ENCODE measurements around the gene CAPRIN2.

Gene CAPRIN2

DNA sequence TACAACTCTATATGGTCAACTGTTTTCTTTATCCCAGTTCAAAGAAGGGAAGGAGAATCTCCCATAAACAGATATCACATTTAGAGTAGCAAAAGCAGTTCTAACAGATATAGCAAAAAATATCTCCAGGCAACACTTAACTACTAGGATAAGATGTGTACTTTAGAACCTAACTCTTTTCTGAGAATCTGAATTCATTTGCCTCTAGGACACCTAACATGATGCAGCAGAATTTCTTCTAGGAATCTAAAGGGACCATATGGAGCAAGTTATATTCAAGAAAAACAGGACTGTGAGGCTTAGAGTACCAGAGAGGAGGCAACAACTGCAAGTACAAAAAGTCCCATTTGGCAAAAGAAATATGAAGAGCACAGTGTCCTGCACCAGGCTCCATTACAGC lies 24.4 kb upstream of the CAPRIN2 start:
- intact Hi-C loops (cut with DNase I; ENCODE audit: low total_unique reads) = no loop called here
- no peak overlapping the region for H3K27ac ChIP-seq
- no peak overlapping the region for H3K4me3 ChIP-seq
- no peaks in the 10 kb centered on the region for H3K27me3 ChIP-seq
- TF ChIP-seq CTCF (IDR thresholded peaks at IDR 0.05) = no peak
- no peaks in the 10 kb centered on the region for H3K36me3 ChIP-seq
- DNase-seq = no peak
- H3K9me3 ChIP-seq = no peaks in the 10 kb centered on the region
- H3K4me1 ChIP-seq = no peaks in the 10 kb centered on the region

GRCh38 chr12:30774599-30774998 lies 19.8 kb upstream of the CAPRIN2 start:
- Histone ChIP-seq H3K9me3 (no peaks in the 10 kb centered on the region), H3K4me3 (no peak overlapping the region), H3K36me3 (no peaks in the 10 kb centered on the region), H3K27me3 (no peaks in the 10 kb centered on the region), H3K27ac (no peak overlapping the region), H3K4me1 (no peaks in the 10 kb centered on the region)
- TF ChIP-seq CTCF (IDR thresholded peaks at IDR 0.05) = no peak
- intact Hi-C loops (cut with DNase I; ENCODE audit: low total_unique reads) = no loop called here
- DNase-seq = no peak

DNA sequence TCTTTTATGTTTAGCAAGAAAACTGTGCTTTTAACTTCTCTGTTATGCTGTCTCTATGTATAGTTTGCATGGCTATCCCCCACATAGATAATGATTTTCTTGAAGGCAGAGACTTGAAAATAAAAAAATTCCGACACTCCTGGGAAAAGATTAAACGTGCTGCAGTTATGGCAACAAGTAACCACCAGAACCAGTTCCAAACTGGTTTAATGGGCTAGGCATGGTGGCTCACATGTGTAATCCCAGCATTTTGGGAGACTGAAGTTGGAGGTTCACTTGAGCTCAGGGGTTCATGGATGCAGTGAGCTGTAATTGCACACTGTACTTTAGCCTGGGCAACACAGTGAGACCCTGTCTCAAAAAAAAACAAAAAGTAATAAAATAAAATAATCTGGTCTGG lies 15.1 kb upstream of the CAPRIN2 start:
- Histone ChIP-seq H3K36me3 (no peaks in the 10 kb centered on the region), H3K27ac (no peak overlapping the region), H3K9me3 (no peaks in the 10 kb centered on the region), H3K27me3 (no peaks in the 10 kb centered on the region), H3K4me3 (no peak overlapping the region), H3K4me1 (no peaks in the 10 kb centered on the region)
- DNase-seq = no peak
- intact Hi-C loops (cut with DNase I; ENCODE audit: low total_unique reads) = no loop called here
- no peak for TF ChIP-seq CTCF (IDR thresholded peaks at IDR 0.05)

- no peaks in the 10 kb centered on the region for H3K27me3 ChIP-seq
- DNase-seq = no peak
- no peak overlapping the region for H3K27ac ChIP-seq
- intact Hi-C loops (cut with DNase I; ENCODE audit: low total_unique reads) = no loop called here
- TF ChIP-seq CTCF (IDR thresholded peaks at IDR 0.05) = no peak
- no peaks in the 10 kb centered on the region for H3K4me1 ChIP-seq
- peaks cover 0 to 8% (median 0%) of the 10 kb centered on the region in 3 donors for H3K9me3 ChIP-seq
- H3K36me3 ChIP-seq = no peaks in the 10 kb centered on the region
- no peak overlapping the region for H3K4me3 ChIP-seq
These were observed 9.5 kb upstream of the CAPRIN2 start for GRCh38 chr12:30764251-30764650.

GRCh38 chr12:30763053-30763452 lies 8.3 kb upstream of the CAPRIN2 start:
- DNase-seq = no peak

More at GRCh38 chr12:30763053-30763452, 8.3 kb upstream of the CAPRIN2 start:
- H3K36me3 ChIP-seq = no peaks in the 10 kb centered on the region
- no peak overlapping the region for H3K27ac ChIP-seq
- H3K4me1 ChIP-seq = no peaks in the 10 kb centered on the region
- intact Hi-C loops (cut with DNase I; ENCODE audit: low total_unique reads) = no loop called here
- H3K9me3 ChIP-seq = peaks cover 0 to 8% (median 0%) of the 10 kb centered on the region in 3 donors
- H3K27me3 ChIP-seq = no peaks in the 10 kb centered on the region
- H3K4me3 ChIP-seq = no peak overlapping the region
- no peak for TF ChIP-seq CTCF (IDR thresholded peaks at IDR 0.05)
